GM18870 (cell line): Measurements from ENCODE around the gene TBC1D8.

Experiments
- ATAC-seq: cut with Tn5 transposase; IDR thresholded peaks from one replicate; pipeline ENCODE4 v1.9.1; 2021; ENCODE audit warnings: moderate library complexity; ENCODE audit not compliant: unreplicated experiment

Gene TBC1D8

GRCh38 chr2:101113441-101114267 is 37.5 kb downstream of the TBC1D8 start:
- ATAC-seq: no peak

GRCh38 chr2:101112772-101113157 is 38.4 kb downstream of the TBC1D8 start:
- no peak for ATAC-seq

GRCh38 chr2:101111917-101112771 is 39.0 kb downstream of the TBC1D8 start:
- ATAC-seq: no peak

GRCh38 chr2:101111262-101111838 is 39.8 kb downstream of the TBC1D8 start:
- ATAC-seq: no peak

GRCh38 chr2:101109451-101110118 is 41.6 kb downstream of the TBC1D8 start:
- no peak for ATAC-seq

GRCh38 chr2:101108357-101108756 is 42.8 kb downstream of the TBC1D8 start:
- ATAC-seq: no peak

- ATAC-seq: no peak
Measured at GRCh38 chr2:101107241-101107640, 43.9 kb downstream of the TBC1D8 start.

GRCh38 chr2:101106453-101107181 is 44.6 kb downstream of the TBC1D8 start:
- ATAC-seq: no peak

GRCh38 chr2:101105654-101106053 is 45.5 kb downstream of the TBC1D8 start:
- no peak for ATAC-seq

- no peak for ATAC-seq
Measured at GRCh38 chr2:101097638-101098037, 53.5 kb downstream of the TBC1D8 start.

- no peak for ATAC-seq
Measured at GRCh38 chr2:101096619-101097142, 54.5 kb downstream of the TBC1D8 start.

GRCh38 chr2:101094351-101094750 is 56.8 kb downstream of the TBC1D8 start:
- no peak for ATAC-seq

- no peak for ATAC-seq
Measured at GRCh38 chr2:101089942-101090799, 61.0 kb downstream of the TBC1D8 start.

- peak; percentile 98 for ATAC-seq
Measured at GRCh38 chr2:101089419-101089818, 61.8 kb downstream of the TBC1D8 start.

- ATAC-seq: no peak
Measured at GRCh38 chr2:101087638-101088037, 63.5 kb downstream of the TBC1D8 start.

GRCh38 chr2:101083613-101084012 is 67.6 kb downstream of the TBC1D8 start:
- ATAC-seq: no peak

- ATAC-seq: no peak
Measured at GRCh38 chr2:101082998-101083397, 68.2 kb downstream of the TBC1D8 start.

GRCh38 chr2:101081375-101081907 is 69.7 kb downstream of the TBC1D8 start:
- ATAC-seq: no peak
